Measurements from ENCODE around the gene OR7D4.

The OR7D4 gene

GRCh38 chr19:9178901-9179300 lies 40.5 kb downstream of the OR7D4 start, which contains the start of gene OR7D2:
Gene OR7D2, plus strand, starts transcription at chr19:9178979. Its CDS starts 6,803 bp downstream, at chr19:9185782.
- TF ChIP-seq CTCF (IDR thresholded peaks at IDR 0.05; ENCODE audit: low read depth, low read length), result no peak
- no peak for DNase-seq (ENCODE audit: extremely low read depth, low read depth)

DNA sequence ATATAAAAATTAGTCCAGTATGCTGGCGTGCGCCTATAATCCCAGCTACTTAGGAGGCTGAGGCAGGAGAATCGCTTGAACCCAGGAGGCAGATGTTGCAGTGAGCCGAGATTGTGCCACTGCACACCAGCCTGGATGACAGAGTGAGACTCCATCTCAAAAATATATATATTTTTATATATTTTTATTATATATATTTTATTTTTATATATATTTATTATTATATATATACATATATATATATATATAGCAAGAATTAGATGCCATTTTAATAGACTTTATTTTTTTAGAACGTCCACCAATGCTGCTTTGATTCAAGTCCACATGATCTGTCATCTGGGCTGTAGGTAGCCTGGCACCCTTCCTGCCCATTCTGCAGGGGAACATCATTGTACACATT lies 44.1 kb downstream of the OR7D4 start:
- DNase-seq (ENCODE audit: extremely low read depth, low read depth), result no peak
- no peak for TF ChIP-seq CTCF (IDR thresholded peaks at IDR 0.05; ENCODE audit: low read depth, low read length)

- no peak for DNase-seq (ENCODE audit: extremely low read depth, low read depth)
Observed at GRCh38 chr19:9171393-9171991, 47.9 kb downstream of the OR7D4 start.

GRCh38 chr19:9166846-9167245 lies 52.5 kb downstream of the OR7D4 start:
- DNase-seq (ENCODE audit: extremely low read depth, low read depth), result no peak
- no peak for TF ChIP-seq CTCF (IDR thresholded peaks at IDR 0.05; ENCODE audit: low read depth, low read length)

More at GRCh38 chr19:9171393-9171991, 47.9 kb downstream of the OR7D4 start:
- TF ChIP-seq CTCF (IDR thresholded peaks at IDR 0.05; ENCODE audit: low read depth, low read length), result no peak

DNA sequence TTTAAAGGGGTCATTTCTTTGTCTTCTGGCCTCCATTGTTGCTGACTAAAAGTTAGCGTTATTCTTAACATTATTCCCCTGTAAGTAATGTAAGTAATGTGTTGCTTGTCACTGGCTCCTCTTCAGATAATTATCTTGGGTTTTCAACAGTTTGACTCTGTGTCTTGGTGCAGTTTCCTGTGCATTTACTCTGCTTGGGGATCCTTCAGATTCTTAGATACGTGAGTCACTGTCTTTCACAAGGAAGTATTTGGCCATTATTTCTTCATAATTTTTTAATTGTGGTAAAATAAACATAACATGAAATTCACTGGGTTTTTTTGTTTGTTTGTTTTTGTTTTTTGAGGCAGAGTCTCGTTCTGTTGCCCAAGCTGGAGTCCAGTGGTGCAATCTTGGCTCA lies 54.1 kb downstream of the OR7D4 start:
- DNase-seq (ENCODE audit: extremely low read depth, low read depth), result no peak
- TF ChIP-seq CTCF (IDR thresholded peaks at IDR 0.05; ENCODE audit: low read depth, low read length), result no peak

GRCh38 chr19:9161427-9161826 lies 58.0 kb downstream of the OR7D4 start:
- TF ChIP-seq CTCF (IDR thresholded peaks at IDR 0.05; ENCODE audit: low read depth, low read length), result no peak
- no peak for DNase-seq (ENCODE audit: extremely low read depth, low read depth)

Measured in AG09319 (cell line).